KMS-11 (cell line): ENCODE data around the gene MILR1.

ENCODE experiments used
- H2AFZ ChIP-seq: fragments of 200-600 bp; sonication (generic); 2 replicates; pipeline ENCODE4 v1.6.1; 2016; ENCODE audit warnings: antibody characterized with exemption, mixed run types, low read depth
- H3K27ac ChIP-seq: fragments of 200-600 bp; sonication (generic); 2 replicates; pipeline ENCODE4 v1.6.1; 2016; ENCODE audit warnings: mild to moderate bottlenecking, mixed run types
- H3K27me3 ChIP-seq: fragments of 200-600 bp; sonication (generic); 2 replicates; pipeline ENCODE4 v1.6.1; 2017; ENCODE audit warnings: mild to moderate bottlenecking, low read depth, mixed run types, moderate library complexity; ENCODE audit not compliant: insufficient read depth
- H3K36me3 ChIP-seq: fragments of 200-600 bp; sonication (generic); 2 replicates; pipeline ENCODE4 v1.6.1; 2017; ENCODE audit warnings: mild to moderate bottlenecking, mixed run types; ENCODE audit not compliant: insufficient read depth
- H3K4me1 ChIP-seq: fragments of 200-600 bp; sonication (generic); 2 replicates; pipeline ENCODE4 v1.6.1; 2016; ENCODE audit warnings: mild to moderate bottlenecking, low read depth, mixed run types; ENCODE audit not compliant: poor library complexity, severe bottlenecking
- H3K4me2 ChIP-seq: fragments of 200-600 bp; sonication (generic); 2 replicates; pipeline ENCODE4 v1.7.0; 2016; ENCODE audit warnings: mild to moderate bottlenecking, mixed run types
- H3K4me3 ChIP-seq: fragments of 200-600 bp; sonication (generic); IDR thresholded peaks from 2 replicates; pipeline ENCODE4 v1.6.1; 2017; ENCODE audit warnings: low read depth, low read length, mixed read lengths; ENCODE audit not compliant: insufficient read depth
- H3K79me2 ChIP-seq: fragments of 200-600 bp; sonication (generic); 2 replicates; pipeline ENCODE4 v1.6.1; 2016; ENCODE audit warnings: low read depth, mixed run types; ENCODE audit not compliant: insufficient read depth
- H3K9ac ChIP-seq: fragments of 200-600 bp; sonication (generic); 2 replicates; pipeline ENCODE4 v1.6.1; 2016; ENCODE audit warnings: mild to moderate bottlenecking, mixed run types
- H4K20me1 ChIP-seq: fragments of 200-600 bp; sonication (generic); 2 replicates; pipeline ENCODE4 v1.6.1; 2016; ENCODE audit warnings: mild to moderate bottlenecking, mixed run types; ENCODE audit not compliant: insufficient read depth
- CTCF ChIP-seq: fragments of 200-600 bp; sonication (generic); conservative IDR thresholded peaks from 2 replicates; pipeline ENCODE4 v1.6.1; 2017; ENCODE audit warnings: low read depth, mild to moderate bottlenecking, antibody characterized with exemption, low read length, moderate library complexity, mixed read lengths

The MILR1 gene

DNA sequence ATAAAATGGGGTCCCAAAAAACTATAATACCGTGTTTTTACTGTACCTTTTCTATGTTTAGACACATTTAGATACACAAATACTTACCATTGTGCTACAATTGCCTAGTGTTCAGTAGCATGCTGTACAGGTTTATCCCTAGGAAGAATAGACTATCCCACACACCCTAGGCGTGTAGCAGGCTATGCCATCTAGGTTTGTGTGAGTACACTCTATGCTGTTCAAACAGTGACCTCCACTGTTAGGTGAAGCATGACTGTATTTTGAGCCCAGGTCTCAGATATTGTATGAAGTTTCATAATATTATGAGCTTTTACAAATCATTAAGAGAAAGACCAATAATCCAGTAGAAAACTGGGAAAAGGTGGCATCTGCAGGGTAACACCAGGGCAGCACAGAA is 23.6 kb downstream of the MILR1 start:
- no peak overlapping the region for H3K4me3 ChIP-seq
- H3K36me3 ChIP-seq = no peaks in the 10 kb centered on the region
- no peaks in the 10 kb centered on the region for H3K4me1 ChIP-seq
- no peaks in the 10 kb centered on the region for H3K79me2 ChIP-seq
- H2AFZ ChIP-seq = no peak overlapping the region
- no peak overlapping the region for H3K9ac ChIP-seq
- no peak for TF ChIP-seq CTCF
- no peak overlapping the region for H3K4me2 ChIP-seq
- H3K27me3 ChIP-seq = no peaks in the 10 kb centered on the region
- no peaks in the 10 kb centered on the region for H4K20me1 ChIP-seq
- no peak overlapping the region for H3K27ac ChIP-seq

GRCh38 chr17:64477849-64478248 is 28.9 kb downstream of the MILR1 start:
- Histone ChIP-seq H2AFZ (no peak overlapping the region), H3K27me3 (no peaks in the 10 kb centered on the region), H4K20me1 (no peaks in the 10 kb centered on the region), H3K4me1 (no peaks in the 10 kb centered on the region), H3K4me2 (no peak overlapping the region), H3K79me2 (no peaks in the 10 kb centered on the region), H3K4me3 (no peak overlapping the region), H3K27ac (no peak overlapping the region), H3K9ac (no peak overlapping the region), H3K36me3 (no peaks in the 10 kb centered on the region)
- TF ChIP-seq CTCF = no peak

- Histone ChIP-seq H3K79me2 (no peaks in the 10 kb centered on the region), H3K4me2 (no peak overlapping the region), H2AFZ (no peak overlapping the region), H4K20me1 (no peaks in the 10 kb centered on the region), H3K9ac (no peak overlapping the region), H3K27ac (no peak overlapping the region), H3K4me1 (no peaks in the 10 kb centered on the region), H3K4me3 (no peak overlapping the region), H3K36me3 (no peaks in the 10 kb centered on the region), H3K27me3 (no peaks in the 10 kb centered on the region)
- no peak for TF ChIP-seq CTCF
Measured at GRCh38 chr17:64480951-64481350, 32.0 kb downstream of the MILR1 start.

DNA sequence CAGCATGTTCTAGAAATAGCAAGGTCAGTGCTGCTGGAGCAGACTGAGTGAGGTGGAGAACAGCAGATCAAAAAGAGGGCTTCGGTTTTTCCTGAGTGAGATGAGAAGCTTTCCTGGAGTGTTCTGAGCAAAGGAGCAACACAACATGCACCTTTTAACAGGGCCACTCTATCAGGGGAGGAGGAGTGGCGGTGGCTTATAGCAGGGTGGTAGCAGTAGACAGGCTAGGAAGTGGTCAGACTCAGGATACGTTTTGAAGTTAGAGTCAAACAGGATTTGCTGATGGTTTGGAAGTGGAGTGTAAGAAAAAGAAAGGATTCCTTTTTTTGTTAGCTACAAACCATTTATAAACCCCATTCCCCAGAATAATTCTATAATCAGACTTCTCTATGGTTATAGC is 35.5 kb downstream of the MILR1 start:
- Histone ChIP-seq H3K4me1 (no peaks in the 10 kb centered on the region), H3K79me2 (no peaks in the 10 kb centered on the region), H2AFZ (no peak overlapping the region), H3K4me3 (no peak overlapping the region), H3K27me3 (no peaks in the 10 kb centered on the region), H3K36me3 (no peaks in the 10 kb centered on the region), H3K4me2 (no peak overlapping the region), H3K9ac (no peak overlapping the region), H4K20me1 (no peaks in the 10 kb centered on the region), H3K27ac (no peak overlapping the region)
- no peak for TF ChIP-seq CTCF
